H1 (cell line): ENCODE measurements around the gene DGCR8. TPM values are rescaled to one million over a fixed set of nuclear protein-coding genes. Genes with fewer than 3 reads are reported as not detected.

ENCODE experiments used
- BRCA1 ChIP-seq: IDR thresholded peaks from 2 replicates; pipeline ENCODE4 v1.6.1; 2012; ENCODE audit warnings: low read depth, low read length, improper control_type of control experiment
- CEBPB ChIP-seq: IDR thresholded peaks from 2 replicates; pipeline ENCODE4 v1.6.1; 2012; ENCODE audit warnings: low read depth, low read length
- CHD7 ChIP-seq: fragments of 300-600 bp; sonication (generic); IDR thresholded peaks from 2 replicates; pipeline ENCODE4 v1.7.1; 2012; ENCODE audit warnings: low read length, moderate library complexity, mild to moderate bottlenecking, inconsistent platforms; ENCODE audit not compliant: insufficient replicate concordance
- EP300 ChIP-seq, 2 experiments: IDR thresholded peaks; 1 replicate in 1 of 2; 2 replicates in 1 of 2; pipeline ENCODE4 v1.6.1; 2011 to 2012; ENCODE audit warnings: low read depth in 2 of 2, low read length in 2 of 2, mild to moderate bottlenecking in 2 of 2, borderline replicate concordance in 1 of 2, inconsistent platforms in 1 of 2, moderate library complexity in 1 of 2
- EZH2 ChIP-seq: fragments of 200-600 bp; sonication (generic); IDR thresholded peaks from 2 replicates; pipeline ENCODE4 v1.7.1; 2012; ENCODE audit warnings: low read depth, mild to moderate bottlenecking, moderate library complexity, low read length, inconsistent platforms; ENCODE audit not compliant: severe bottlenecking
- RBBP5 ChIP-seq: IDR thresholded peaks from 2 replicates; pipeline ENCODE4 v1.7.1; 2012; ENCODE audit warnings: low read depth, mild to moderate bottlenecking, inconsistent platforms, low read length, moderate library complexity, borderline replicate concordance
- SAP30 ChIP-seq: fragments of 300-600 bp; sonication (generic); IDR thresholded peaks from 2 replicates; pipeline ENCODE4 v1.7.1; 2012; ENCODE audit warnings: low read length, moderate library complexity, mild to moderate bottlenecking, inconsistent platforms; ENCODE audit not compliant: insufficient read depth, insufficient replicate concordance
- SUZ12 ChIP-seq: fragments of 200-600 bp; sonication (generic); IDR thresholded peaks from 2 replicates; pipeline ENCODE4 v1.6.1; 2012; ENCODE audit warnings: mild to moderate bottlenecking, inconsistent platforms, low read length, moderate library complexity, mixed read lengths
- TCF12 ChIP-seq: IDR thresholded peaks from 2 replicates; pipeline ENCODE4 v1.6.1; 2011; ENCODE audit warnings: low read depth, mild to moderate bottlenecking, low read length
- YY1 ChIP-seq: IDR thresholded peaks from 2 replicates; pipeline ENCODE4 v1.6.1; 2011; ENCODE audit warnings: low read depth, mild to moderate bottlenecking, low read length
- polyA plus RNA-seq, 7 experiments: library from polyadenylated mRNA; depleted of rRNA in 3 of 7; stranded (reverse) in 5 of 7; unstranded in 2 of 7; fragments of >200 nt in 5 of 7; fragments of 200-250 nt in 2 of 7; gene quantifications; 1 replicate in 5 of 7; 2 replicates in 1 of 7; 4 replicates in 1 of 7; pipeline versions ENCODE4 v1.2.1 to v1.2.3, GENCODE V29; 2011 to 2013; ENCODE audit warnings: missing spikeins in 2 of 7, mixed read lengths in 2 of 7
- total RNA-seq: library from RNA; stranded (reverse); fragmentation: NEBNext Ultra II Directional; extraction: Animal tissue kit (Norgen Biotek cat#: 25700); gene quantifications from 2 replicates; pipeline ENCODE4 v1.2.1, GENCODE V29; 2021

DGCR8 gene
- total and polyA plus RNA-seq, 2 of the 8 experiments (the other 6 are each of a cell fraction or from before 2014, with no cell fraction given), result 23.7 to 43.7 TPM

- TF ChIP-seq EP300 (IDR thresholded peaks at IDR 0.05; ENCODE audit: borderline replicate concordance in 1 of 2, low read depth in 2 of 2, low read length in 2 of 2) (no peak), YY1 (no peak), CHD7 (no peak), EZH2 (no peak), BRCA1 (no peak), RBBP5 (no peak), SAP30 (no peak), CEBPB (no peak), SUZ12 (no peak), TCF12 (no peak)
Measured at GRCh38 chr22:20108757-20109230, 28.8 kb downstream of the DGCR8 start (continued).
